DMS 273 treated with DMSO at 0.1 percent for 48 hours (cell line): Measurements from ENCODE around the gene CDC42BPA.

Experiments used
- DNase-seq: peaks from one replicate; lab custom pipeline; 2025; lab: John Stamatoyannopoulos, UW

Gene CDC42BPA

GRCh38 chr1:226991920-226992319 lies 326.4 kb downstream of the CDC42BPA start:
- no peak for DNase-seq

DNA sequence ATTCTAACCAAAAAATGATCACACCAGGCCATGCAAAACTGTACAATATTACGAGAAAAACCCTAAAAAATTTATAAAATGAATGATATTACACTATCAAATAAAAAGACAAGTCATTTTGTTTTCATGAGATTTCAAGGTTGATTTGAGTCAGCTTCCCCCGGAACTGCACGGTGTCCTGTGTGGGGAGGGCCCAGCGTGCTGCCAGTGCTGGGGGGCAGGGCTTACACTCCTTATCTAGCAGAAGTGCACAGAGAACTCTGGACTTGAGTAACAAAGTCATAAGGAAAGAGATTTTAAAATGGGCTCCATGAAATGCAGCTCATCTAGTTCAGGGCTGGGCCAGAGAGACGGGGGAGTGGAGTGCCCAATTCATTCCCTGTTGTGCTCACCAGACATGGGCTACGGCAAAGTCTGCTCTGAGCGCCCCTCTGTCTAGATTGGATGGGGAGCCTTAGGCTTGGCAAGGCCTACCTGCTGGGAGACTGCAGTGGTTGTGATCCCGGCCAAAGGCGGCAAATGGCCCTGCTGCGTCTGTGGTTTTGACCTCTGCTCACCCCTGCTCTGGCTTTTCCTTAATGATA lies 328.1 kb downstream of the CDC42BPA start:
- DNase-seq, result no peak

DNA sequence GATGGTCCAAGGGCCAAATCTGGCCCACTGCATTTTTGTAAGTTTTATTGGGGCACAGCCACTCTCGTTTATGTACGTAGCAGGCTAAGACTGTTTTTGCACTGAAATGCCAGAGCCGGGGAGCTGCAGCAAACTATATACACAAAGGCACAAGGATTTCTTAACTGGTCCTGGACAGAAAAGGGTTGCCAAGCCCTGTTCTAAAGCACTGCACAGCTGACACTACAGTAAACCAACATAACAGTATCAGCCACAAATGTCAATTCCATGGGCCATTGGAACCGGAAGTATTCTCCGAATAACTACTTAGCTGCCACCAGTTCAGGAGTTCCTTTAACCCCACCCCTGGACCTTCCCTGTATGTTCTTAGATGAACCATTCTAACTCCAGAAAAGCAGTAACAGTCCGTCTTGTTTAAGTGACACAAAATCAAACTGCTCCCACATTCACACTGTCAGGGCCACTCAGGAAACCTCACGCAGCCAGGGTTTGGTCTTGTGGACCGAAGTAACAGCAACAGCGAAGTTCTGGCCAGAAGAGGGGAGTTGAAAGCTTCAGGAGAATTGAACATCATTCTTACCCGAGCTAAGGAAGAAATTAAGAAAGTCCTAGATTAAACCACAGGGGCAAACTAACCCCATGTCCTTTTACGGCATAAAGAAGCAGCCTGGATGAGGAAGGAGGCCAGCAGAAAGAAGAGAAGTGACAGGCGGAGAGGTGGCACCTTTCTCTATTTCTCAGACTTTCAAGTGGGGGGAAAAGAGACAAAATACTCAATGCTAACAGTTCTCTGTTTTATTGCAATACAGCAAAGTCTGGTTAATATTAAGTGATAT lies 329.0 kb downstream of the CDC42BPA start:
- no peak for DNase-seq

GRCh38 chr1:226988334-226988666 lies 330.0 kb downstream of the CDC42BPA start:
- DNase-seq, result no peak

- DNase-seq, result no peak
Measured at GRCh38 chr1:226987623-226988333, 330.5 kb downstream of the CDC42BPA start.

GRCh38 chr1:226987179-226987536 lies 331.1 kb downstream of the CDC42BPA start:
- DNase-seq, result no peak

GRCh38 chr1:226986496-226987178 lies 331.7 kb downstream of the CDC42BPA start:
- no peak for DNase-seq

DNA sequence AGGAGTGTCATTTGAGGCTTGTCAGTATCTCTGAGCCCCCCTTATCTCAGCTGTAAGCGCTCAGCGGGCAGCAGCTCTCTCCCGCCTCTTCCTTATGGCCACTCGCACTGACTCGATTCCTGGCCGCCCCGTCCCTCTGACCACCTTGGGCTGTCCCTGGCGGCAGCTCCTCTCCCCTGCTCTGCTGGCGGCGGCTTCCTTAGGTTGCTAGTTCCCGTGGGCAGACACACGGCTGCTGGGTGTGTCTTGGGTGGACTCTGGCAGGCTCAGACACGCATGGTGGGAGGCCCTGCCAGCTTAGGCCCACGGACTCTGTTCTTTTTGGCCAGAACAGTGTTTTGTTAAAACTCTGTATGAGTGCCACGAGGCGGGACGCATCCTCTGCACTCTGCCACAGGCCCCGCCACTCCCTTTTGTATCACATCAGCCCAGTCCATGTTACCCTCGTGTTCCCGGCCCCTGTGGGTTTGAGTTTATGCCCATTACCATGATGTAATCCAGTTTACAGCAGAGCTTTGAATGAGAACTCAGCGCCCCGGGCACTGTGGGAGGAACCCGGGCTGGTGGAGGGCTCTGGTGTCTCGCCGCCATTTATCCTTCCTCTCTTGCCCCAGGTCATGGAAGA lies 332.3 kb downstream of the CDC42BPA start:
- DNase-seq, result no peak

- DNase-seq, result no peak
Measured at GRCh38 chr1:226985239-226985838, 333.0 kb downstream of the CDC42BPA start.

GRCh38 chr1:226984521-226985238 lies 333.6 kb downstream of the CDC42BPA start:
- no peak for DNase-seq

- no peak for DNase-seq
Measured at GRCh38 chr1:226983992-226984364, 334.3 kb downstream of the CDC42BPA start.

GRCh38 chr1:226983247-226983991 lies 334.9 kb downstream of the CDC42BPA start:
- no peak for DNase-seq

- no peak for DNase-seq
Measured at GRCh38 chr1:226982451-226983177, 335.7 kb downstream of the CDC42BPA start.

DNA sequence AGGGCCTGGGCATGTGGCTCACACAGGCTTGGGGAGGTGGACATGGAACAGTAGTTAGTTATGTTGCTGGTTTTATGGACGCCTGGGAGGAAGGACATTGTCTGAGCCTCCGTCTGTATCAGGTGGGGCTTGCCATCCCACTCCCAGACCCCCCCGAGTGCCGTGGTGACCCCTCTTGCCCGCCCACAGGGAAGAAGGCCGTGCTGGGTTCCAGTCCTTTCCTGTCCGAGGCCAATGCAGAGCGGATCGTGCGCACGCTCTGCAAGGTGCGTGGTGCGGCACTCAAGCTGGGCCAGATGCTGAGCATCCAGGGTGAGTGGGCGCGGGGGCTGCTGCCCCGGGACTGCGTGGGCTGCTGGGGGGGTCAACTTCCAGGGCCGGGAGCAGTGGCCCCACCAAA lies 336.5 kb downstream of the CDC42BPA start:
- no peak for DNase-seq

GRCh38 chr1:226981386-226981817 lies 336.9 kb downstream of the CDC42BPA start:
- DNase-seq, result no peak

DNA sequence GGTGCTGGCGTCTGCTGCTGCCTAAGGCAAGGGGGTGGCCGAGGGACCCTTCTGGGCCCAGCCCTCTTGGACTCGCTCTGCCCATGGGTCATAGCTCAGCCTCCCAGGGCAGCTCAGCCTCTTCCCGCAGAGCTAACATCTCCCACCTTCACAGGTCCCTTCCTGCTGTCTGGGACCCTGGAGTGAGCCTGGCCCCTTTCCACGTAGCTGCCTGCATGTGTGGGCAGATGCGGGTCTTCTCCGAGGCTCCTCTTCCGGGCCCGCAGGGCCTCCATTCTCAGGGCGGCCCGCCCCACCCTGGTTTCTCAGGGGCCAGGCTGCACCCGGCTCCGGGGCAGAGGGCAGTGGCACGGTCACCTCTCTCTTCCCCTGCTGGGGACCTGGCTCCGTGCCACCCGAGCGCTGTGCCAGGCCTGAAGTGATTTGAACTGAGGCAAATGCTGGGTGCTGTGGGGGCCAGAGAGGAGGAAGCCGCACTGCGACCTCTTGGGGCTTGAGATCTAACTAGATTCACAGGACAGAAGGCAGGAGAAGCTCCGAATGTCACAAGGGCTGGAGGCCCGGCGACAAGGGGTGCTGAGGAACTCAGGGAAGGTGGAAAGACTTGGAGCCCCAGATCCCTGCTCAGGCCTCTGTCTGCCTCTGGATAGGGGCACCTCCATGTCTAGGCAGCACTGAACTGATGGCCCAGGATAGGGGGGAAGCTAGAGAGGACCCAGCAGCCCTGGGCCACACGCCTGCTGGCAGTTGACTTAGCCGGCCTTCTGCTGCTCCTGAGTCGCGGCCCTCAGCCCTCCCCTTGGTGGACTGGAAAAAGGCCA lies 337.5 kb downstream of the CDC42BPA start:
- DNase-seq, result no peak

GRCh38 chr1:226980122-226980560 lies 338.2 kb downstream of the CDC42BPA start:
- no peak for DNase-seq

- no peak for DNase-seq
Measured at GRCh38 chr1:226979517-226980121, 338.7 kb downstream of the CDC42BPA start.
